ENCODE results near the gene MYO3B. TPM values are rescaled to one million over a fixed set of nuclear protein-coding genes. Genes with fewer than 3 reads are reported as not detected.

MYO3B gene
- total RNA-seq, 1 experiment from 2014 or later = not detected

GRCh38 chr2:170365003-170365402 lies 187.1 kb downstream of the MYO3B start:
- Mint-ChIP-seq H3K27ac (ENCODE audit: low read depth, unreplicated experiment) (no peak overlapping the region), H3K4me3 (ENCODE audit: unreplicated experiment) (no peak overlapping the region), H3K27me3 (ENCODE audit: insufficient read depth, unreplicated experiment) (peaks cover 86% of the 10 kb centered on the region), H3K4me1 (ENCODE audit: insufficient read depth, unreplicated experiment) (peaks cover 7% of the 10 kb centered on the region), H3K36me3 (ENCODE audit: insufficient read depth, unreplicated experiment) (no peaks in the 10 kb centered on the region), H3K9me3 (ENCODE audit: unreplicated experiment) (no peaks in the 10 kb centered on the region)
- CTCF ChIA-PET = interaction anchor here (0.6 to 8.4 kb wide), 8 partner anchors 14 to 531 kb away, joined by 3 to 99 read pairs (median 4); partner anchors contain the start of gene GAD1
- TF ChIP-seq CTCF (IDR thresholded peaks at IDR 0.05; ENCODE audit: unreplicated experiment) = no peak
- DNase-seq (ENCODE audit: unreplicated experiment) = no peak
- POLR2A ChIA-PET = interaction anchor here (0.6 to 0.8 kb wide), 2 partner anchors 12 to 191 kb away, joined by 3 read pairs; no protein-coding TSS in a partner anchor
- BruUV-seq (replicated peaks) = no TSS peak
- intact Hi-C loops (cut with micrococcal nuclease) = no loop called here

- no TSS peak for BruUV-seq (replicated peaks)
- Mint-ChIP-seq H3K4me1 (ENCODE audit: insufficient read depth, unreplicated experiment) (peaks cover 7% of the 10 kb centered on the region), H3K4me3 (ENCODE audit: unreplicated experiment) (no peak overlapping the region), H3K9me3 (ENCODE audit: unreplicated experiment) (no peaks in the 10 kb centered on the region), H3K27me3 (ENCODE audit: insufficient read depth, unreplicated experiment) (peaks cover 80% of the 10 kb centered on the region), H3K36me3 (ENCODE audit: insufficient read depth, unreplicated experiment) (no peaks in the 10 kb centered on the region), H3K27ac (ENCODE audit: low read depth, unreplicated experiment) (no peak overlapping the region)
- CTCF ChIA-PET = interaction anchor here (0.6 to 8.4 kb wide), 8 partner anchors 13 to 531 kb away, joined by 3 to 99 read pairs (median 5); partner anchors contain the start of gene GAD1
- TF ChIP-seq CTCF (IDR thresholded peaks at IDR 0.05; ENCODE audit: unreplicated experiment) = no peak
- intact Hi-C loops (cut with micrococcal nuclease) = no loop called here
- DNase-seq (ENCODE audit: unreplicated experiment) = no peak
- POLR2A ChIA-PET = no interaction called here
Measured at GRCh38 chr2:170365686-170366085, 187.7 kb downstream of the MYO3B start.

- no peak for DNase-seq (ENCODE audit: unreplicated experiment)
- intact Hi-C loops (cut with micrococcal nuclease) = loop anchor here (2.0 kb wide), 1 partner anchor 132 kb away; no protein-coding TSS in a partner anchor
- H3K27me3 Mint-ChIP-seq (ENCODE audit: insufficient read depth, unreplicated experiment) = peaks cover 63% of the 10 kb centered on the region
- H3K27ac Mint-ChIP-seq (ENCODE audit: low read depth, unreplicated experiment) = no peak overlapping the region
- no peak overlapping the region for H3K4me3 Mint-ChIP-seq (ENCODE audit: unreplicated experiment)
- CTCF ChIA-PET = interaction anchor here (0.6 to 8.4 kb wide), 8 partner anchors 12 to 503 kb away, joined by 3 to 103 read pairs (median 10); partner anchors contain the start of gene GAD1
- no peaks in the 10 kb centered on the region for H3K4me1 Mint-ChIP-seq (ENCODE audit: insufficient read depth, unreplicated experiment)
- H3K9me3 Mint-ChIP-seq (ENCODE audit: unreplicated experiment) = no peaks in the 10 kb centered on the region
- POLR2A ChIA-PET = interaction anchor here (2.0 kb wide), 1 partner anchor 448 kb away, joined by 8 read pairs; the partner anchor contains the start of gene GAD1
- BruUV-seq (replicated peaks) = no TSS peak
- no peak for TF ChIP-seq CTCF (IDR thresholded peaks at IDR 0.05; ENCODE audit: unreplicated experiment)
- H3K36me3 Mint-ChIP-seq (ENCODE audit: insufficient read depth, unreplicated experiment) = no peaks in the 10 kb centered on the region
Measured at GRCh38 chr2:170368370-170368769, 190.4 kb downstream of the MYO3B start.

- TF ChIP-seq CTCF (IDR thresholded peaks at IDR 0.05; ENCODE audit: unreplicated experiment) = no peak
- H3K9me3 Mint-ChIP-seq (ENCODE audit: unreplicated experiment) = no peaks in the 10 kb centered on the region
- intact Hi-C loops (cut with micrococcal nuclease) = loop anchor here (2.0 kb wide), 1 partner anchor 132 kb away; no protein-coding TSS in a partner anchor
- H3K27me3 Mint-ChIP-seq (ENCODE audit: insufficient read depth, unreplicated experiment) = peaks cover 56% of the 10 kb centered on the region
- ChIA-PET CTCF (interaction anchor here (0.6 to 5.3 kb wide), 18 partner anchors 8 to 1416 kb away, joined by 3 to 103 read pairs (median 4); partner anchors contain the start of gene GAD1), POLR2A (interaction anchor here (2.0 kb wide), 1 partner anchor 447 kb away, joined by 8 read pairs; the partner anchor contains the start of gene GAD1)
- no peak for DNase-seq (ENCODE audit: unreplicated experiment)
- no peaks in the 10 kb centered on the region for H3K36me3 Mint-ChIP-seq (ENCODE audit: insufficient read depth, unreplicated experiment)
- no TSS peak for BruUV-seq (replicated peaks)
- peaks cover 4% of the 10 kb centered on the region for H3K4me1 Mint-ChIP-seq (ENCODE audit: insufficient read depth, unreplicated experiment)
- H3K4me3 Mint-ChIP-seq (ENCODE audit: unreplicated experiment) = no peak overlapping the region
- H3K27ac Mint-ChIP-seq (ENCODE audit: low read depth, unreplicated experiment) = no peak overlapping the region
Measured at GRCh38 chr2:170369228-170369627, 191.3 kb downstream of the MYO3B start.
